NCI-H510A (cell line): ENCODE data around the gene ZNF511.

Experiments used
- DNase-seq: peaks from one replicate; lab custom pipeline; 2025; lab: John Stamatoyannopoulos, UW

Gene ZNF511

DNA sequence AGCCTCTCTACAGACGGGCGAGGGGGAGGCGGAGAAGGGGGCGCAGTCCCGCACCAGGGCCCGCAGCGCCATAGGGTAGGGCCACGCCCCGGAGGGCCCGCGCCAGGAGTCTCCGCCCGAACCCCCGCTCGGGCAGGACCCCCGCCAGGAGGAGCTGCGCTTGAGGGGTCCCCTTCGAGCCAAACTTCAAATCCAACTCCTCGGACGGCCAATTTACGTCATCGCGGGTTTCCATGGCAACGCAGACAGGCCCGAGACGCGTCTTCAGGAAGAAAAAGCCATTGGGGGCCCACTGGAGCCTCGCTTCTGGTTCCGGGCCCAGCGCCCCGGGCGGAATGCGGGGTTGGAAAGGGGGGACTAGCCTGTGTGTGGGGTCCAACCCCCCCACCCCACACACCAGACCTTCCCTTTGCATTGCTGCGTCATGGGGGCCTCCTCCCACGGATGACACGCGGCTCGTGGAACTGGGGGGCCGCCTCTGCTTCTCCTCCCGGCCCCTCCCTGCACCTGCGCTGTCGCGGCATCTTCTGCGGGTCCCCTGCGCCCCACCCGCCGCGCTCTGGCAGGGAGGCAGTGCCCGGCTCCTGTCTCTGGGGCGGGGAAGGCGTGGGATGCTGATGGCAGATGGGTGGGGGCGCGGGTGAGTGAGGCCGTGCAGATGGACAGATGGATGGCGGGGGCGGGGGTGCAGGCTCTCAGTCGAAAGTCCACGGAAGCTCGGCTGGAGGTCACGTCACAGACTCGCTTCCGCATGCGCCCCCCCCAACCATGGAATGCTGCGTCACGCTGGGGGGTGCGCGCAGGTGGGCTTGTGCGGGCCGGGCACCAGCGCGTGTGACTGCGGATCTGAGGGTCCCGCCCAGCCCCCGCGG, 26.8 kb downstream of the ZNF511 start:
- no peak for DNase-seq

DNA sequence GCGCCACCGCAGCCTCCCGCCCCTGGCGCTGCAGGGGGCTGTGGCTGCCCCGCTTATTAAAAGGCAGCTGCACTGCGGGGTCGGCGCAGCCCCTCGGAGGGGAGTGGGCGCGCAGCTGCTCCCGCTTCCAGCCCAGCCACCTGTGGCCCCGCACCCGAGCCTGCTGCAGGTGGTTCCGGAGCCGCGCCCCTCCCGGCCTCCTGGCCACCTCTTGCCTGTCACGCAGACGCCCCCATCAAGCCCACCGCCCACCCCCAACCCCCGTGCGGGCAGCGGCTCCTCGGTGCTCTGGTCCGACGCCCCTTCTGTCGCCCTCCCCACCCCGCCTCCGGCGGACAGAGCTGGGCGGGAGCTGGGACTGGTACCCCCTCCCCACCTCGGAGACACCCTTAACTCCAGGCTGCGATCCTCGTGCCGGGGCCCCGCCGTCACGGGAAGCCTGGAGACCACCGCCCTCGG, 27.4 kb downstream of the ZNF511 start:
- no peak for DNase-seq

DNA sequence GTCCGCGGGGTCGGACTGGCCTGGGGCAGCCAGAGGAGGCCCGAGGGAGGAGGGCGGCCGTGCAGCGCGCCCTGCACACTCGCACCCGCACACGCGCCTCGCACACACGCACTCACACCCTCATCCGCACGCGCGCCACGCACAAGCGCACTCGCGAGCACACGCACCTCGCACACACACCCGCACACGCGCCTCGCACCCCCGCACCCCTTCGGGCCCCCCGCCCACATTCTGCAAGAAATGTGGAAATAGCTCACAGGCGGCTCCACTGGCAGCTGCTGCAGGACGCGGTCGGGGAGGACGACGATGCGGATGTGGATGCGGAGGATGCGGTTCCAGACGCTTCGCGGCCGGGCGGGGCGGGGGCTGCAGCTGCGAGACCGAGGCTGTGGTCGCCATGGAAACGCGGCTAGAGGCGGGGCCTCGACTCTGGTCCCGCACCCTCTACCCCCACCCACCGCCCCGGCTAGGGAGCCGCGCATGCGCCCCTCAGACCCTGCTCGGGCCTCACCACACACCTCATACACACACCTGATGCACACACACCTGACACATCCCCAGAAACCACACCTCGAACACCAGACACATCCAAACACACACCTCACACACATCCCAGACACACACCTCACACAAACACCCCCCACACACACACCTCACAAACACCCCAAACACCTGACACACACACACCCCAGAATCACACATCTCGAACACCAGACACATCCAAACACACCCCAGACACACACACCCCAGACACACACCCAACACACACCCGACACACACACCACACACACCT, 28.1 kb downstream of the ZNF511 start, which contains the start of gene CALY:
Gene CALY (minus strand): TSS at position 320 of the 793 bp plus-strand sequence. CDS start 7,907 bp downstream, outside the sequence.
- DNase-seq, result no peak

DNA sequence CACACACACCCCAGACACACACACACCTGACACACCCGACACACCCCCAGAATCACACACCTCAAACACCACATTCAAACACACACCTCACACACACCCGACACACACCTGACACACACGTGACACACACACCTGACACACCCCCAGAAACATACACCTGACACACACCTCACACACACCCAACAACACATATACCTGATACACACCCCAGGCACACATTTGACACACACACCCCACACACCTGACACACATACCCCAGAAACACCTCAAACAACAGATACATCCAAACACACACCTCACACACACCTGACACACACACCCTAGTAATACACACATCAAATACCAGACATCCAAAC, 28.6 kb downstream of the ZNF511 start:
- DNase-seq, result no peak

DNA sequence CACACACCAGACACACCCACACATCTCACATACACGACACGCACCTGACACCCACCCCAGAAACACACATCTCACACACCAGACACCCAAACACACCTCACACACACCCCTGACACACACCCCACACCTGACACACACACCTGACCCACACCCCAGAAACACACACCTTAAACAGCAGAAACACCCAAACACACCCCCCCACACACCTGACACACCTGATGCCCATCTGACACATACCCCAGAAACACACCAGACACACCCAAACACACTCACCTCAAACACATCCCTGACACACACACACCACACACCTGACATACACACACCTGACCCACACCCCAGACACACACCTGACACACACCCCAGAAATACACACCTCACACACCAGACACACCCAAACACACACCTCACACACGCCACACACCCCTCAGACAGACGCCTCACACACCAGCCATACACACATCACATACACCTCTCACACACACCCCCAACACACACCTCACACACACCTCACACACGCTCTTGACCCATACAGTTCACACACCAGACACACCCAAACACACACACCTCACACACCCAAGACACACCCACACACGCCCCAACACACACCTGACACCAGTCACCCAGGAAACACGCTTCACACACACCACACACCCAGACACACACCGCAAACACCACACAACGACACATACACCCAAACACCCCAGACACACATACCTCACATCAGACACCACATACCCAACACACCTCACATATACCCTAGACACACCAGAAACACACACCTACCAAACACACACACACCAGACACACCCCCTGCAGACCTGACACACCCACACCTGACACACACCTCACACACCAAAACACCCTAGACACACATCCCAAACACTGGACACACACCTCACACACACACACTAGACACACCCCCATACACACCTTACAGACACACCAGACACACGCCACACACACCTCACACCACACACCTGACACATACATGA, 29.7 kb downstream of the ZNF511 start:
- no peak for DNase-seq

DNA sequence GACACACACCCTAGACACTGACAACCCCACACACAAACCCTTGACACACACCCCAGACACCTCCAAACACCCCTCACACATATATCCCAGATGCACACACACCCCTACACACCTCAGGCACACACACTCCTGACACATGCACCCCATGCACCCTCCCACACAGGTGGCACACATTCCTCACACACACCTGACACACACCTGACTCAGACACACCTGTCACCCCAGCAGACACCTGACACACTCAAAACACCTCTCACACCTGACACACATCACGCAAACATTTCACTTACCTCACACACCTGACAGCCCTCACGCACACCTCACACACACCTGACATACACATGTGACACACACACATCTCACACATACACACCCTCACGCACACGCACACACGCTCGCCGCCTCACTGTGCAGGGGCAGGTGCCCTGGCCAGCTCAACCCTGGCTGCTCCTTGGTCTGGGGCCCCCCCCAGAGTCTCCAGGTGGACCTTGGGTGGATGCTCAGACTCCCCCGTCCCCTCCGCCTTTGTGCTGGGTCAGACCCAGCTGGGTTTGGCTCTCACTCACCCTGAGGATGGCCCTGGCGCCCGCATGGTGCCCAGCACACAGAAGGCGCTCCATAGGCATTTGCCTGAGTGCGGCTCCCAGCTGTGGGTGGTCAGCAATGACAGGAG, 31.1 kb downstream of the ZNF511 start:
- DNase-seq, result no peak

DNA sequence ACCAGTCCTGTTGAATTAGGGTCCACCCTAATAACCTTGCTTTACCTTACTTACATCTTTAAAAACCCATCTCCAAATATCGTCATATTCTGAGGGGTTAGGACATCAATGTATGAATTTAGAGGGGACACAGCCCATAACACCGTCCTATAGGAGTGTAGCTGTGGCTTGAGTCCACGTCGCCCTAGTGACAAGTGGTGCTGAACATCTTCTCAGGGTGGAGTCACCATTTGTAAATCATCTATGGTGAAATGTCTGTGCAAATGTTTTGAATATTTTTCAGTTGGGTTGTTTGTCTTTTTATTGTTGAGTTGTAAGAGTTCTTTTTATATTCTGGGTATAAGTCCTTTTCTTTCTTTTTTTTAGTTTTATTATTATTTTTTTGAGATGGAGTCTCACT, 33.3 kb downstream of the ZNF511 start:
- no peak for DNase-seq

DNA sequence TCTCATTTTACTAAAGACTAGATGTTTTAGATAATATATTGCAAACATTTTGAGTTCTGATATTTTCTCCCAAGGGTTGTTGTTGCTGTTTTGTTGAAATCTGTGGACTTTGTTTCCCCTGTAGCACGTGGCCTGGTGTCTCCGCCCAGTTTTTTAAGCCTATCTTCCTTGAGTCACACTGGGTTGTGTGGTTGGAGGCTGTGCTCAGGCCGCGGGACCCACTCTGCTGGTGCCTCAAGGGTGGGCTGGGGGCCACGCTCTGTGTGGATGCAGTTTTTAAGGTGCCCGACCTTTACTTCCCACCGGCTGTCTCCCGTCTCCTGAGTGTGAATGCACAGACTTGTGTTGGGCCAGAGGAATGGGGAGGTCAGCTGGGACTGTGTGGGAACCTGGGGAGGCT, 34.2 kb downstream of the ZNF511 start:
- DNase-seq, result no peak

DNA sequence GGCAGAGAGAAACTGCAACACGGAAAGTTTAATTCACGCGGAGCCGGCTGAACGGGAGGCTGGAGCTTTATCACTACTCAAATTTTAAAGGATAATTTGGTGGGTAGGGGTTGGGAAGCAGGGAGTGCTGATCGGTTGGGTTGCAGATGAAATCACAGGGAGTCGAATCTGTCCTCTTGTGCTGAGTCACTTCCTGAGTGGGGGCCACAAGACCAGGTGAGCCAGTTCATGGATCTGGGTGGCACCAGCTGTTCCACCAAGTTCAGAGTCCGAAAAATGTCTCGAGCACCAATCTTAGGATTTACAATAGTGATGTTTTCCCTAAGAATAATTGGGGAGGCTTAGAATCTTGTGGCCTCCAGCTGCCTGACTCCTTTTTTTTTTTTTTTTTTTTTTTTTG, 34.8 kb downstream of the ZNF511 start:
- no peak for DNase-seq

DNA sequence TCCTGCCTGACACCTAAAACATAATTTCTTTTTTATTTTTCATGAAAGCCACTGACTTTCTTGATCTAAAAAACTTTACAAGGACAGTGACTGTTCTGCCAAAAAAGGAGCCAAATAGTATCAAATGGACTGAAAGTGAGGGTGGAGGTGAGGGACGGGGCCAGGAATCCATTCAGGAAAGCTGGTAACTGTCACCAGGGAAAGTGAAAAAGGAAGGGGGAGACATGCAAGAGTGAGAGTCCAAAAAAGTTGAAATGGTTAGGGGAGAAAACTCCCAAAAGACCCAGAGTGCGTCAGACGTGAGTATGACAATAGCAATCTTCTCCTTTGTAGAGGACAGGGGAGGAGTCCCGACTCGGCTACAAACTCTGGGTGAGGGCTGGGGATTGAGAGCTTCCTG, 35.5 kb downstream of the ZNF511 start:
- DNase-seq, result no peak

DNA sequence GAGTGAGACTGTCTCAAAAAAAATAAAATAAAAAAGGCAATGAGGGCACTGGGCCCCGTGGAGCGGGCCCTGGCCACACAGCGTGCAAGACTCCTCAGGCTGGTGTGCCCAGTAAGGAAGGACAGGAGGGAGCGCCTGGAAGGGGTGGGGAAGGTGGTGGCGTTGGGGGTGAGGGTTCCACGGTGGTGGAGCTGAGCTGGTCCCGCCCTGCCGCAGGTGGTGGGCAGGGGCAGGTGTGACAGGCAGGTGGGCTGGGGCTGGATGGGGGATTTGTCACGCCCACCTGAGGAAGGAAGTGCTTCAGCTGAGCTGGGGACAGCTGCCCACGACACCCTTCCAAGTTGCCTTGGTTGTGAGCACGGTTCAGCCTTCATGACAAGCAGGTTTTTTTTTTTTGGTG, 37.7 kb downstream of the ZNF511 start:
- DNase-seq, result no peak

DNA sequence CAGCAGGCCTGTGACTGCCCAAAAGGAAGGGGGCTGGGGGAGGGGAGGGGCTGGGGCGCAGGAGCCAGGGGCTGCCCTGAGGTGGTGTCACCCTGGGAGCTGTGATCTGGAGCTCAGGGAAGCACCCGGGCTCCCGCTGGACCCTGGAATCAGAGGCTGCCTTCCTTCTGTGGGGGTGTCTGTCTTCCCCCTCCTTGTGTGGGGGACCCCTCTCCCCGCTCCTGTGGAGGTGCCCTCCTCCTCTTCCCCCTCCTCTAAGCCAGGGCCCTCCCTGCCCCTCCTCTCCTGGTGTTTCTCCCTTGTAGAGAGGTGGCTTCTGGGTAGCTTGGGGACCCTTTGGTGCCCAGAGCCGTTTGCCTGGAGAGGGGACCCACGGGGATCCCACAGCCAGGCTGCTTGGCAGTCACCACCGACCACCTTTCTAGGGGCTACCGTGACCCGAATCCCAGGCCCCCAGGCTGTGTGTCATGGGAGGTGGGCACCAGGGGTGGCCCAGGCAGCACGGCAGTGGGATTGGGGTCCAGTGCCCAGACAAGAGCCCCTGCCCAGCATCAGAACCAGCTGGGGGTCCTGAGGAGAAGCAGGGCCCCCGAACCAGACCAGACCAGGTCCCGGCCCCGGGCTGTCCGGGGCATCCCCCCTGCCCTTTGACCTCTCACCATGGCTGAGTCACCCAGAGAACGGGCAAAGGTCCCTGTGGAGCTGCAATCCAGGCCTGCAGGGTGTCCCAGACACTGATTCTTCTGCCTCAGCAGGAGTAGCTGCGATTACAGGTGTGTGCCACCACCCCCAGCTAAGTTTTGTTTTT, 39.2 kb downstream of the ZNF511 start:
- DNase-seq, result no peak

DNA sequence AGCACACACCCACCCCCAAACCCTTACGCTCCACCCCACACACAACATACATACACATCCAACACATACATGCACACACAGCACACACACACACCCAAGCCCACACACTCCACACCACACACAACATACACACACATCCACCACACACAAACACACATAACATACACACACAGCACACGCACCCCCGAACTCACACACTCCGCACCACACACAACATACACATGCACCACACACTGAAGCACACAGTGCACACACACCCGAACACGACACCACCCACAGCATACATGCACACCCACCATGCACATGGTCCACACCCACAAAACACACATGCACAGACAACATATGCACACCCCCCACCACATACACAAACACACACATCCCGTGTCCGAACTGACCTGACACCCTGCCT, 40.5 kb downstream of the ZNF511 start:
- DNase-seq, result no peak

DNA sequence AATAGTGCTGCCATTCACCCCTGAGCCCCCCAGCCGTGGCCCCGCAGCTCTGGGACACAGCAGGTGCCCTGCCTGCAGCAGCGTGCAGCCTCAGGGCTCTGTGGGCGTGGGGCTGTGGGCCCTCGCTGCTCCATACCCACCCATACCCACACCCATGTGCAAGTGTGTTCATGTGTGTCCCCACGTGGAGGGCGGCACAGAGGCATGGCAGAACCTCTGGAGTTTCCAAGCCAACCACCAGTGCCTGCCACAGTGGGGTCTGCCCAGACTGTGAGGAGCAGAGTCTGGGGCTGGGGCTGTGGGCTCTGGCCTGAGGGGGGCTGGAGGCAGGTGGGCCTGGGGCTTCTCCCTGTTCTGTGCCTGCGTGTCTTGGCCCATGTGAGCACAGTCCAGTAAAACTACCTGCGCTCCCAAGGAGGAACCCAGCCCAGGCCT, 40.9 kb downstream of the ZNF511 start:
- DNase-seq, result no peak

DNA sequence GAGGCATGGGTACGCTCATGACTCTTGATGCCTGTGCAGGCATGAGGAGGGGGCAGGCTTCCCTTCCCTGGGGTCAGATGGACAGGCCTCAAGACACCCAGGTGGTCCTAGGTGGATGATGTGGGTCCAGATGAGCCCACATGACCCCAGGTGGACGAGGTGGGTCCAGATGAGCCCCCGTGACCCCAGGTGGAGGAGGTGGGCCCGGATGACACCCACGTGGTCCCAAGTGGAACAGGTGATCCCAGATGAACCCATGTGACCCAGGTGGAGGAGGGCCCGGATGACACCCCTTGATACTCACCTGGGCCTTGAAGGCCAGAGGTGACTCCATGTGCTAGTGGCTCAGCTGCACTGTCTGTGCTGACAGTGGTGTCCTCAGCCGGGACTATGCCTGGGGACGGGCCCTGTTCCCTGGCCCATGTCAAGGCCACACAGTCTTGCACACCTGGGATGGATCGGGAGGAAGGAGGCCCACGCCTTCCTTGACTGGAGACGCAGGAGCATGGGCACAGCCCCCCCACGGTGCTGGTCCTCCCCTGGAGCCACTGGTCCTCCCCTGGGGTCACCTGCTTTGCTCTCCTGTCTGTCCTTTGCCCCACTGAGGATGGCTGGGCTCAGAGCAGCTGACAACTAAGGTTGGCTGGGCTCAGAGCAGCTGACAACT, 41.7 kb downstream of the ZNF511 start:
- DNase-seq, result no peak

DNA sequence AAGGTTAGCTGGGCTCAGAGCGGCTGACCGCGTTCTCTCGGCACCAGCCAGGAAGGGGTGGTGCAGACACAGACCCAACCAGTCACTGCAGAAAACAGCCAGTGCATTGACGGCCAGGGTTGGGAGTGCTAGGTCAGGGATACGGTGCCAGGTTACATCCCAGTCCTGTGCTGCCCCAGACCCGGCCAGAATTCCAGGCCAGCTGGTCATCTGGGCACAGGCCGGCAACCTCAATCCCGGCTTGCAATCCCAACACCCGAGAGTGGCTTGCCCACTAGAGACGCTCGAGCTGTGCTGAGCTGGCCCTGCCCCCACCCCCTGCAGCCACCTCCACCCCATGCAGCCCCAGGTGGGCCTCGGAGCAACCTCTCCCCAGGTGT, 42.2 kb downstream of the ZNF511 start:
- DNase-seq, result no peak

DNA sequence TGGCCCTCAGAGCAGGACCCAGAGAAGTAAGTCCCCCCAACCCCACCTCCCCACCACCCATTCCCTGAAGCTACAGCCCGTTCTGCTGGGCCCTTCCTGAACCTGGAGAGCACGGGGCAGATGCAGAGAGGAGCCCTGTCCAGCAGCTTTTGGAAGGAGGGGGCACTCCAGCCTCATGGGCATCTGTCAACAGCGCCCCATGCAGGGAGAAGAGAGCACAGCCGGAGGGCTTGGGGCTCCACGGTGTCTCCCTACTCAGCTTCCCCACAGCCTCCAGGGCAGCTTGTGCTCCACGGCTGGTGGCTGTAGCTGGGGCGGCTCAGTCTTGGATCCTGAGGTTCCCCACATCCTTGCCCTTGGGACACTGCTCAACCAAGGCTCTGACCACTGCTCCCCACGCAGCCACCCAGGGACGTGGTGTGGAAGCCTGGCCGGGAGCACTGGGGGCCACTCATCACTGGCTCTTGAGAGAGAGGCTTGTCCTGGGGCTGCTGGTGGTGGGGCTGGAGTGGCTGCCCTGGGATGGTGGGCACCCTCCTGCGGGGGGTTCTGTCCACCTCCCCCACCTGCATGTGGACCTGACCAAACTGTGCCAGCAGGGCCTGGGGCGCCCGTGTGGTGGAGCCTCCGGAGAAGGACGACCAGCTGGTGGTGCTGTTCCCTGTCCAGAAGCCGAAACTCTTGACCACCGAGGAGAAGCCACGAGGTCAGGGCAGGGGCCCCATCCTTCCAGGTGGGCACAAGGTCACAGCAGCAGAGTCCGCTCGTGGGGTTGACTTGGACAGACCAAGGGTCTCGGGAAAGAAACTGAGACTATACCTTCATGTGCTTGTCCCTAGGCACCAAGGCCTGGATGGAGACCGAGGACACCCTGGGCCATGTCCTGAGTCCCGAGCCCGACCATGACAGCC, 42.9 kb downstream of the ZNF511 start:
- DNase-seq, result no peak

DNA sequence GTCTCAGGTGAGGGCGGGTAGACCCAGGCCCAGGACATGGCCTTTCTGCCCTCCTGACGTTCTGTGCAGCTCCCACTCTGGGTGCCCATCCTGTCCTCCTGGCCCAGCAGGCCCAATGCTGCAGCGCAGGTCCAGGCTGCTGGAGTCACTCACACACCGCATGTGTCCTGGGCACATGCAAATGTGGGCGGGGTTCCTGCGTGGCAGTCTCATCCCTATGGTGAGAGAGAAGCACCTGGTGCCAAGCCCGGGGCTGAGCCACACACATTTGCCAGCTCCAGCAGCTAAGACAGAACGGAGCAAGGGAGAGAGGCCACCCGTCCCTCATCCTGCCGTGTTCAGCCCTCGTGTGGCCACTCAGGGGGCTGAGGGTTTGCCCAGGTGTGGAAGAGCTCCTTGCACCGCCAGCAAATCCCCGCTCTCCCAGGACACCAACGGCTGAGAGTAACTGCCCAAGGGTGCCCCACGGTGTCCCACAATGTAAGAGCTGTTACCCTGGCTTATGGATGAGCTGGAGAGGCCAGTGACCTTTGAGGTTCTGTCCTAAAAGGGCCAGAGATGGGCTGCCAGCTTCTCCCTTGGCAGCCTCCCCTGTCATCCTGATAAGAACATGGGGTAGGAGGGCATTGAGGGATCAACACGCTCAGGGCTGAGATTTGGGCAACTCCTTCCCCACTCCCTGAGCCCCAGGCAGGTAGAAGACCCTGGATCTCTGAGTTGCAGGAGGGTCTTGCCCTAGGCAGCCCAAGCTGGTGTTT, 44.7 kb downstream of the ZNF511 start:
- DNase-seq, result no peak
